HG03520 (cell line): ENCODE data around the gene TEX44.
A peak's percentile ranks its signal among the peaks of the same experiment; 100 is the strongest.

Experiments used
- ATAC-seq: cut with Tn5 transposase; IDR thresholded peaks from one replicate; pipeline ENCODE4 v1.9.1; 2021; ENCODE audit warnings: mild to moderate bottlenecking, moderate library complexity; ENCODE audit not compliant: unreplicated experiment

Gene TEX44

DNA sequence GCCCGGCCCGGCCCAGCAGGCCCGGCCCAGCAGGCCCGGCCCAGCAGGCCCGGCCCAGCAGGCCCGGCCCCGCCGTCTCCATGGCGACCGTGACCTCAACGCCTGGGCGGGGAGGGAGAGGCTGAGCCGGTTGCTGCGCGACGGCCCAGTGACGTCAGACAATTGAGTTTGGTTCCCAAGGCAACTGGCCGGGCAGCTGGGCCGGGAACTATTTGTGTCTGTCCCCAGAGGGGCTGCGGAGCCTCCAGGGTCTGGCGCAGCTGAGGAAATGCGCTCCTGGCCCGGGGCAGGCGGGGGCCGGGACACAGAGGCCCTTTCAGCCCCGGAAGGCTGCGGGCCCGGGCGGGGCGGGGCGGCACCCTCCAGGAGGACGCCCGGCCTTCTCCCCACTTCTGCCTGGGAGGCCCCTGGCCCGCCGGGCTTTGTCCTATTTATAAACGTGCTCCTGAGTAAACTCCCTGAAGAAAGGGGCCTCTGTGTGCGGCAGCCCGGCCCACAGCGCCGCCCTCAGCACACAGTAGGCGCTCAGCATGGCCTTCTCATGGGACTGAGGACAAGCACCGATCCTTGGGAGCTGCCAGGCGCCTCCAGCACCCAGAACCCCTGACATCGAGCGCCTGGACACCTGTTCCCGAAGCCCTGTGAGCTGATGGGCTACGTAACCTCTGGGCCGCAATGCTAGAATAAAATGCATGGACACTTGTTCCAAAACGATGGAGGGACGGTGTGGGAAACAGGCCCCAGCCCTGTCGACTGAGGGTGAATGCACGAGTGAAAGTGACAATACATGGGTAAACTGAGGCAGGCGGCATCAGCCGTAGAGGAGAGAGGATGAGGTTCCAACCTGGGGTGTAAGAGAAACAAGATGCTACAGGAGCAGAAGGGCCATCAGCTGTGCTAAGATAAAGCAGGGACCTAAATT lies 12.3 kb downstream of the TEX44 start:
- ATAC-seq, result peak; percentile 68

- ATAC-seq, result no peak
Measured at GRCh38 chr2:231605607-231606091, 13.0 kb downstream of the TEX44 start.

GRCh38 chr2:231606941-231607340 lies 14.3 kb downstream of the TEX44 start:
- ATAC-seq, result no peak

DNA sequence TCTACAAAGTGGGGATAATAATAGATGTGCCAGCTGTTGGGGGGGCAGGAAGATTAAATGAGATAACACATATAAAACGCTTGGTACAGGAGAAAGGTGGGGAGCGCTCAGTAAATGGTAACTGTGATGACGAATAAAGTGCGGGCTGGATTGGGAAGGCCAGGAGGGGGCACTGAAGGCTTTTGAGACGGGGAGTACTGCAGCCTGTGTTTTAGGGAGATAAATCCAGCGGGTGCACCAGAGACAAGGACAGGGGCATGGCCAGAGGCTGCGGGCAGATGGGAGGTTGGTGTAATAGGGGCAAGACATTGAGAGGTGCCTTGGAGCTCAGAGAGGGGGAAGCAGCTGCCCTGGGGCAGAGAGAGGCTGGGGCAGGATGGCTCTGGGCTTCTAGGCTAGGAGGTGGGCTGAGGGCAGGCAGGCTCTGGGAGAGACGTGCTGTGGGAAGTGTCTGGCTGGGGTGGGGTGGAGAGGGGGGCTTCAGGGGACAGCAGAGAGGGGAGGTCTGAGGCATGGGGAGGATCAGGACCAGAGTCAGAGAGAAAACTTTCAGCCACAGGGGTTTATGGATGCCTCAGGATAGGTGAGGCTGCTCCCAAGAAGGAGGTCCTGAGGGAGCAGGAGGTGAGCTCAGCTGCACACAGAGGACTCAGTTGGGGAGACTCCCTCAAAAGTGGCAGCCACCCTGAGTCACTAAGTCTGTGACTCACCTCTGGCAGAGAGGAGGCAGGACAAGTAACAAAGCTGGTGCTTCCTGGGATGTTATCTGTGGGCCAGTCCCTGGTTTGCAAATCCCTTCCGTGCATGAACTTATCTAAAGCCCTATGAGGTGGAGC lies 18.8 kb downstream of the TEX44 start:
- no peak for ATAC-seq

DNA sequence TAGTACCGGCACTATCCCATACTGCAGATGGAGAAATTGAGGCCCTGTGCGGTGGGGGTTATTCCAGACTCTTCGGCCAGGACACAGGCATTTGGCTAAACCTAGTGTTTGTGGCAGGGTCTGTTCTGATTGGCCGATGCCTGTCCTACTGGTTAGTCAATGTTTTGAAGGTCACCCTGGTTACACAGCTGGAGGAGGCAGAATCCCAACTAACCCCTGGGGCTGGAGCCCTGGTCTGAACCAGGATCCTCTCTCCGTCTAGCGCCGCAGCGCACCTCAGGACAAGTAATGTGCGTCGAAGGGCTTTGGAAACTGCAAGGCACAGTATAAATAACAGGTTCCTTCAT lies 19.4 kb downstream of the TEX44 start:
- no peak for ATAC-seq

DNA sequence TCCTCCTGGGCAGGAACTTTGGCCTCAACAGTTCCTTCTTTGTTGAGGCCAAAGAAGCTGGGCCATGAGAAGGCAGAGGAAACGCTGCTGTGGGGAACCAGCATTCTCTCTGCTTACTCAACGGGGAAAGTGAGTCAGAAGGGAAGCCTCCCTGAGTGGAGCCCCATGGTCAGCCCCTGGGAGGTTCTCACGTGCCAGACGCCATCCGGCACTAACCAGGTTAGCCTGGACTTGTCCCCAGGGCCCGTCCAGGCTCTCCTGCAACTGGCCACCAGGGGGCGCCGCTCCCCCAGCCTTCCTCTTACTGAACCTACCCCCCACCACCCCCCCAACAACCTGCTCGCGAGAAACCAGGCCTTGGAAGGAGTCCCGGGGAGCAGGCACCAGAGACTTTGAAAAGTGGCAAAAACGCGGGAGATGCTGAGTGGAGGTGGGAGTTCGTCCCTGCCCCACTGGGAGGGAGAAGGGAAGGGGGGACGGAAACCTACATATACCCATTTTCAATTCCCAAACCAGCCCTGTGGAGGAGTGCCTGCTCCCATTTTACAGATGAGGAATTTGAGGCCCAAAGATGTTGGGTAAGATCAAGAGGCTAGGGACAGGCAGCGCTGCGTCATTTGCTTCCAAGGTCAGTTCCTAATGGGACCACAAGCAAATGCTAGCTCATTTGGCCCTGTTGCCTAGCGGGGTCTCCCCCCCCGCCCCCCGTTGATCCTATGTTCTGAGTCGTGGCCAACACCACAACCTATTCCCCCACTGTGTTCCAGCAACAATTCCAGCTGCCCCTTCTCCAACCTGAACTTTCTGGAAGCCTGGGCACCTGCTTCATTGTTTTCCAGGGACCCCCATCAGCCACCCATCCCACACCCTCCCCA lies 20.0 kb downstream of the TEX44 start:
- peak; percentile 46 for ATAC-seq

- no peak for ATAC-seq
Measured at GRCh38 chr2:231613331-231613662, 20.6 kb downstream of the TEX44 start.

- ATAC-seq, result peak; percentile 61
Measured at GRCh38 chr2:231613663-231614558, 21.2 kb downstream of the TEX44 start.

DNA sequence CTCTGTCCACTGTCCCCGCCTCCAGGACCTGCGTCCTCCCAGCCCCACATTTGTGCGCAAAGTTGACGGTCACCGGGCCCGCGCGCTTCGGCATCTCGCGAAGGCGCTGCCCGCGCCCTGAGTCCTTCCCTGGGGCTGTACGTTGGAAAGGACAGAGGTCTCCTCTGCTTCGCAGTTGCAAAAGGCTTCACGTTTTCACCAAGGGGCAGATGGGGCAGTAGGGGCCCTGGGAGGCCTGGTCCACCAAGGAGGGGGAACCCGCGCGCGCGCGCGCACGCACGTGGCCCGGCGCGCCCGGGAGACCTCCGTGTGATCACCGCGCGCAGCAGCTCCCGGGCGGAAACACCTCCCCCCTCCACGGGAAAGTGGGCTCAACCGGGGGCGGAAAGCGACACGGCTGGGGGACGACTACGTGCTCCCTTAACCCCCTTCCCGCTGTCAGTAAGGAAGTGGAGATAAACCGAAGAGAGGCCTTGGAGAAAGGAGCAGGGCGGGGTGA lies 21.9 kb downstream of the TEX44 start:
- ATAC-seq, result peak; percentile 2

- ATAC-seq, result no peak
Measured at GRCh38 chr2:231615058-231615671, 22.5 kb downstream of the TEX44 start.

DNA sequence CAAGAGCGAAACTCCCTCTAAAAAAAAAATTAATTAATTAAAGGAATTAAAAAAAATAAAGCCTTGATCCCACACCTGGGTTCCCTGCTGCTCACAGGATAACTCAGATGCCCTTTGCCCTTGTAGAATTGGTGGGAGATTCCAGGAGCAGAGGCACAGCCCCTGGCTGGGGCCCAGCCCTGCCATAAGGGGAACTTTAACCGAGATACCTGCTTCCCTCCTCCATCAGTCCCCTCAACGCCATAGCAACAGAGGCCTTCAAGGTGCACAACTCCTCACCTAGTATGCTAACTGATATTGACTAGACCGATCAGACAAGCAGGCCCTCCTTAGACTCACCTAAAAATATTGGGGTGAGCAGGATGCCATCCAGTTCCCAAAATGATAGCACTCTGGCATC lies 23.6 kb downstream of the TEX44 start:
- ATAC-seq, result no peak

- no peak for ATAC-seq
Measured at GRCh38 chr2:231617059-231617926, 24.6 kb downstream of the TEX44 start.

DNA sequence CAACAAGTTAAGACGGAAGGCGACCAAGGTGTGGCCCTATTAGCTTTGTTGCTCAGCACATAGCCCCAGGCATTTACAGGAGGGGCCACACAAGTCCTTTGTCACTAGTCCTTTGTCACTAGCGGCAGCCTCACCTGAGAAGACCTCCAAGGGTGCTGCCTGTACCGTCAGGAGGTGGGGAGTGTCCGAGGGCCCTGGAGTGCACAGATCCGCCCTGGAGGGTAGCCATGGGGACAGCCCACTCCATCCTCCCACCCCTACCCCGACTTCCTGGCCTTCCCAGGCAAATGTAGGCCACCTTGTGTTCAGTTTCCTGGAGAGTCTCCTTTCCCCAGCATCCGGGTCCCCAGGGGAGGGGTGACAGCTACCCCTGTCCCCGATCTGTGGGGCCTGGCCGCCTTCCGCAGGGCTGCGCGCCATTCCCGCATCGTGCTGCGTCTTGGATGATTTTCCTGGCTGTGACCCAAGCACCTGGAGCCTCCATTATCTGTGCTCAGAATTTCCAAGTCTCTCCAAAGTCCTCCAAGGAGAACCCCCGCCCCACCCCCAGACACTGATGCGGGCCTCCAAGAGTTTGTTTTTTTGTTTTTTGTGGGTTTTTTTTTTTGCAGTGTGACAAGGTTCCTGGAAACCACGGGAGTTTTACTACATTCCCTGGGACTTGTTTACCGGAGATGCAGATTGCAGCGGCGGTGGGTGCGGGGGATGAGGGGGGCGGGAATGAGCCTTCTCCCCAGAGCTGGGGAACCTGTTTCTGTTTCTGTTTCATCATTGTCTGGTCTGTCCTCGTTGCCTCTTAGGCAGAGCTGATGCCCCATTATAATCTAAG lies 28.6 kb downstream of the TEX44 start:
- ATAC-seq, result no peak

- ATAC-seq, result no peak
Measured at GRCh38 chr2:231622963-231623362, 30.3 kb downstream of the TEX44 start.

DNA sequence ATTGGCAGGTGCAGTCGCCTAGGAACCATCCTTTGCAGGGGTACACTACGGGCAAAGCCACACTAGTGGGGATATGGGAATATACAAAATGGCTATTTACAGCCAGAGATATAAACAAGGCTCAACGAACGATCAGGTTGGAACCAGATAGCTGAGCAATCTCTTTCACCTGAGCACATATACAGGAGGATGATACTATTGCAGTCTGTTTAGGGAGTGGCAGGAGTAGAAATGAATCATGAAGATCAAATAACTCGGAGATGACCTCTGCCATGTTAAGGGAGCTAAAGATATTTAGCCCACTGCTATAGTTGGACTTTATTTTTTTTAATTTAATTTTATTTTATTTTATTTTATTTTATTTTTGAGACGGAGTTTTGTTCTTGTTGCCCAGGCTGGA lies 33.8 kb downstream of the TEX44 start:
- no peak for ATAC-seq

GRCh38 chr2:231627384-231628120 lies 34.9 kb downstream of the TEX44 start:
- no peak for ATAC-seq
